Ramos (cell line): ENCODE data around the gene ADAMTS12.

ENCODE experiments used
- in situ Hi-C: fragments of 300-500 bp; cut with MboI; formaldehyde crosslinking; loops from one replicate; pipeline ENCODE4 v1.14.3; 2022; ENCODE audit warnings: low sequenced_read_pairs; ENCODE audit not compliant: unreplicated experiment

ADAMTS12 gene

DNA sequence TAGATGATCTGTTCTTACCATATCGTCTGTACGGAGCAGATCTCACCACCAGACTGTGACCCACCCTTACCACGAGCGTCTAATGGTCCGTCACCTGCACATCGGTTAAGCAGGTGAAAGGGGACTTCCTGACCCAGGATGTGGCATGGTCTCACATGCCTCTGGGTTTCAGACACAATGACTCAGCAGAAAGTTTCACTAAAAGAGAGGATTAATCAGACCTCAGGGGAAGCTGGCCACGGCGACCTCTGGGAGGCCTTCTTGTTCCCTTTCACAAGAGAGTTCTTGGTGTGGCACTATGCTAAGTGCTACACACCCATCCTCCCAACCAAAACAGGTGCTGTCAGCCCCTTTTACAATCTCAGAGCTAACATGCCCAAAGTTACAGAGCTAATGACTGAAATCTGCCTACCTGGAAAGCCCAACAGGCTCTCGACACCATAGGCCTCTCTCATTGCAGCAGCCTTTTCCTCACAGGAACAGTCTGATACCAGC lies 41.6 kb downstream of the ADAMTS12 start:
- in situ Hi-C loops = no loop called here

DNA sequence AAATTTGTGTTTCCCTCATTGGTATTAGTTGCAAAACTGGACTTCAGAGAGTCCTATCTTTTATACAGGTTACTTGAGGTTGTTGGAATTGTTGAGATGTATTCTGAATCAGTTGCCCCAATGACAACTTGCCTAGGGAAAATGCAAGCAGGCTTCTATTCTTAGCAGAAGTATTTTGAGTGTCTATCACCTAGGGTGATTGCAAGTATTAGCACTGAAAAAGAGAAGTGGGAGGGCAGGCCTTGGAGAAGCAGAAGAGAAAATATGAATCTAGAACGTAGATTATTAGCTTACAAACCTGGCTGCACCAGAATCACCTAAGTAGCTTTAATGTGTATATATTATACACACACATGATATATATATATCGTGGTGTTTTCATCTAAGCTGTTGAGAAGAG lies 43.2 kb downstream of the ADAMTS12 start:
- in situ Hi-C loops = no loop called here

DNA sequence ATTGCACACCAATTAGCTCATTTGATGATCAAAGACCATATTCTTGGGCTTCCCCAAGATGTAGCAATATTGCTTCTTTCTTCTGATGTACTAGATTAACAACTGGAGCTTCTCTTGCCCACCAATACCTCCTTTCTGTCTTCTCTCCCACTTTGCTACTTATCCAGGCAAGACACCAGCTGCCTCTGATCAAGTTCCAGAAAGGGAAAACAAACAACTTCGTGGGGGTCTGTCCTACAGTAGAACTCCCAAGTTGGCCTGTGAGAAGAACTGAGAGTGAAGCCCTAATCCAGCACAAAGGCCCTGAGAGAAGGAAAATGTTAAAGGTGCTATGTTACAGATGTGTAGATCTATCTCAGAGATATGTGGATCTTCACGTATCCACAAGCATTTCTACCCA lies 44.9 kb downstream of the ADAMTS12 start:
- in situ Hi-C loops = no loop called here

DNA sequence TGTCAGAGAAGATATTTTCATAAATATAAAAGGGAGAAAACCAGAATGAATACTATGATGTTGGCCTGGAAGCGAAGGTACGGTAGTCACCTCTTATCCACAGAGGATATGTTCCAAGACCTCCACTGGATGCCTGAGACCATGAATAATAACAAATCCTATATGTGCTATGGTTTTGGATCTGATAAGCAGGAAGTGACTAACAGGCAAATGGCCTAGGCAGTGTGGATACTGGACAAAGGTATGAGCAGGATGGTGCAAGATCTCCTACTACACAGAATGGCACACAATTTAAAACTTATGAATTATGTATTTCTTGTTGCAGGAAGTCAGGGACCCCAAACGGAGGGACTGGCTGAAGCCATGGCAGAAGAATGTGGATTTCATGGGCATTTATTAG lies 48.2 kb downstream of the ADAMTS12 start:
- in situ Hi-C loops = no loop called here

DNA sequence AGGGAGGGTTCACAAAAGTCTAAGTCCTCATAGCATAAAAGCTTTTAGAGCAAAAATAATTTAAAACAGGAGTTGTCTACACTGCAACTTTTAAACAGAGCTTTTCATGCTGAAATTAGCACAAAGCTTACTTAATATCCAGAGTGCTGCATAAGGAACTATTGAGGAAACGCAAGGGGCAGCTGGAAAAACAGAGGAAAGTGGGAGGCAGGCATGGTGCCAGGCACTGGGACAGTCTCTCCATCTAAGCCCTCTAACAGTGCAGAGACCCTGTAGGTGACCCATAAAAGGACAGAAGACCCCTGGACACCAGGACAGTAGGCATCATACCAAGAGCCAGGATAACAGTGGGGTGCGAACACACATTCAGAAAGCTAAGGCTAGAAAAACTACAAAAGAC lies 49.3 kb downstream of the ADAMTS12 start:
- in situ Hi-C loops = no loop called here

DNA sequence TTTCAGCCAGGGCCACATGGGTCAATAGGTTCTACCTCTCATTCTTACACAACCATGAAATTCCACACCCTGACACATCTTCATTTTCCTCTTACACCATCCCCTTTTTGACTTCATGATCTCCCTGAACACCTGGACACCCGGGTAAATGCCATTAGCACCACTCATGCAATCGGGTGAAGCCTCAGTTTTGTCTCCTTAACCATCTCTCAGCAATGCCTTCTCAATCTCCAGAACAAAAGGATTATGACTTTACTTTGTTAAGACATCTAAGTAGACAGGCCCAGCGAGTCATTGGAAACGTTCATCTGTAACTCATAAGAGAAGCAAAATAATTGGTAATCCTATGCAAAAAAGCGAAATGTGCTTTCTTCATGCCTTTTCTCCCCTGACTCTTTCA lies 49.9 kb downstream of the ADAMTS12 start:
- in situ Hi-C loops = no loop called here

DNA sequence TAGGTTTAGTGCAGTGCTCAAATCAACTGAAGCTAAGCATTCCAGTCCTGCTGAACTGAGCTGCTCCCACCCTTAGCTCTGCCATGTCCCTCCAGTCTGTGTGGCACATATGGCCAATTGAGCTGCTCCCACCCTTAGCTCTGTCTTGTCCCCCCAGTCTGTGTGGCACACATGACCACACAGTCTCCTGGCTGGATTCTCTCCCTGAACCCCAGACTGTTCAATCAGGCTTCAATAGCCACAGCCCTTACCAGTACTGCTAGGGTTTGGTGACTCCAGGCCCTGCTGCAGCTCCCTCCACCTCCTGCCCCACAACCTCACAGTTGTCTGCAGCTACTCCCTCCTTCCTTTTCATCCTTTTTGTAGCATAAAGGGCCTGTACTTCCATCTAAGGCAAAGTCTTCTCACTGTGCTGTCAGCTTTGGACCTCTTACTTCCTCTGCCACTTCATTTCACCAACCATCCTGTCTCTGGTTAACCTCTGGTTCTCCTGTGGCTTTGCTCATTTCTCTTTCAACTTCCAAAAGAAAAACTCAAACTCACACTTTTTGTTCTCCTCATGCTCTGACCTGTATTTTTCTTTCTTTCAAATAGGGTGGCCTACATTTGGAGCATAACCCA lies 50.8 kb downstream of the ADAMTS12 start:
- in situ Hi-C loops = no loop called here

DNA sequence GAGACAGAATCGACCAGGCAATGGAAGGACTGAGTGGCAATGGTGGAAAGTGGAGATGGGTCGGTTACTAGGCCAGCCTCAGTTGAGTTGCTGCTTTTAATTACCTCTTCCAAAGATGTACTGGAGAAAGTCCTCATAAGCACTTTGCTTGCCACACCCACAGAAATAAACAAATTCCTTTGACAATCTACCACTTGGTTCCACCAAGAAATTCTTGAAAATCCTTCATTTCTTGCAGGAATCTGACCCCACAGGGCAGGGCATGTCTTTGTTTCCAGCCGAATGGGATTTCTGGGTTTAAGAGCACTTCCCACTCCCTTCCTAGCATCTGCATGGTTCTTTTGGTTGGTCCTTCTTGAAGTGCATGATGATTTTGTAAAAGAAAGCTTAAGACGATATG lies 54.5 kb downstream of the ADAMTS12 start:
- in situ Hi-C loops = no loop called here

DNA sequence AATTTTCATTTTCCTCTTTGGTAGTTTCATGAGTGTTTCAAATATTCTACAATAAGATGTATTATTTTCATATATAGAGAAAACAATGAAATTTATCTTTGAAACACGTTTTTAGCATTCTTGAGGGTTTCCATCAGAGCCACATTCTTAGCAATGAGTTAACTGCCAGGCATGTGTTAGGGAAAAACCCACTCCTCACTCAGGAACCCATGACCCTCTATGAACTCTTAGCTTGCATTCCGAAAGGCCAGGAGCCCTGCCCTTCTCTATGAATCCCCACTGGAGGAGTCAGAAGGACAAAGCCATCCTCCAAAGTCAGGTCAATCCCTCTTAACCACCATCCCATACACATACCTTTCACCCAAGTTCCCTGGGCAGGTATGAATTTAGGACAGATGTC lies 57.5 kb downstream of the ADAMTS12 start:
- in situ Hi-C loops = no loop called here

DNA sequence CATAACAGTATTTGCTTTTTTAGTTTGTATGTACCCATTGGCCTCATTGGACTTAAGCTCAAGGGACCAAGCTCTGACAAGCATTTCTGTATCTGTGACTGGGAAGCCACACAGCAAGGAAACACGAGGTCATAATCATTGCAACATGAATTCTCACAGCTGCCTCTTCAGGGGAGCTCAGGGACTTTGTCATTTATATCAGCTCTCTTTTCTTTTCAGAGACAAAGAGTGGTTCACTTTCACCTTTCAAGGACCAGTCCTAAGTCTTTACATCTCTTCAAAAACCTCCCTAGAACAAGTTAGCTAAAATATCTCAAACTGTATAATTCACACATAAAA lies 58.6 kb downstream of the ADAMTS12 start:
- in situ Hi-C loops = no loop called here

DNA sequence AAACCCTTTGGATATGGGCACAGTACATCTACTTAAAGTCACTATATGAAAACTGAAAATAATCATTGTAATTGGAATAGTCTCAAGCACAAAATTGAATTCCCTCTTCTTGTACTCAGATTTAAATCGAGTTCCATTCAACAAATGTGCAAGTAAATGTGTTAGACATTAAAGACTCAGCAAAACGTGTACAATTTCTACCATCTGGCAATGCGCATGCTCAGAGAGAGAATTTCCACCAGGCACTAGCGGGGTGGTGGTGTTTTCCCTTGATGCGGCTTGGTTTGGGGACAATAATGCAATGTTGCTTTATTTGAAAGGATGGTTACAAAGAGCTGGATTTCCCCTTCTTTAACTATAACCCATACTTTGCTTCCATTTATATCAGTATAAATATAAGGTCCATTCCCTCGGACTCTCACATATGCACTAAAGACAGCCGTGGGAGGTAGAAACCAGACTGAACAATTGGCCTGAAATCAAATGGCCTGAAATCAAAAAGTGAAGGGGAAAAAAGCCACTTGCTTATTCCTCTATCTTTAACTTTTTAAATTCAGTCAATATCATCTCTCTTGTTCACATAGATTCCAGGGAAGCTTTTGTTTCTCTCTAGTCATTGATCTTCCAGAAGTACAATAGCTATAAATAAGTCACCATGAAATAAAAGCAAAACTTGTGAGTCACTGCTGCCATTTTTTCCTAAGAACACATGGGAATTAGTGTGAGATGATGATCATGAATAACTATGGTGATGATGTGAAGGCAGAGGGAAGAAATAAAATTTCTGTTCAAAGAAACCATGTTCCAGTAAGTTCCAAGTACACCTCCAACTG lies 59.2 kb downstream of the ADAMTS12 start:
- in situ Hi-C loops = no loop called here

DNA sequence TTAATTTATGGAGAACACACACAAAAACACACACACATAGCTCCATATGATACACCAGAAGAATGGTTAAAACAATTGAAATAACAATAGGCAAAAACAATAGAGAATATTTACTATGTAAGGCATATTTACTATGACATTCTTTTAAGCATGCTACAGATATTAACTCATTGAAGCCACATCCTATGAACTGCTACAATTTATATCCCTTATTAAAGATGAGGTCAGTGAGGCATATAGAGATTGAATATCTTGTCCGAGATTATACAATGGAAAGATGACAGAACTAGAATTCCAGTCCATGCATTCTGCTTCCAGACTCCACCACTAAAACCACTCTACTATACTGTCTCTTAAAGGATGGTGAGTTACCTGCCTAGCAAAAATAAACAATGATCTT lies 60.7 kb downstream of the ADAMTS12 start:
- in situ Hi-C loops = no loop called here

DNA sequence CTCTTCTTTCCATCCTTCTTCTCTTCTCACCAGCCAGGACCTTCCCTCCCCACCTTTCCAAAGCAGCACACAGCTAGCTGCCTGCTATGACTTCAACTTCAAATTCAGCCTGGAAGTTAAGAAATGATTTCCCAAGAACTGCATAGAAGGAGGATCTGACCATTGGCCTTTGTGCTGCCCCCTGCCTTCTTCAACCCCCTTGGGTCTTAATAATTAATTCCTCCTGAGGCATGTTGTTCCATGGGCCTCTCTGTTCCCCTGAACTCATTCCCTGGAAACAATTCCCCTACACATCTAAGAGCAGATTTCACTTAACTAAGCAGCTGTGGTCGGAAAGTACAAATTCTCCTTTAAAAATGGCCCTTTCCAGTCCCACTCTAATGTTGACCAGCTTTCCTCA lies 62.4 kb downstream of the ADAMTS12 start:
- in situ Hi-C loops = no loop called here

DNA sequence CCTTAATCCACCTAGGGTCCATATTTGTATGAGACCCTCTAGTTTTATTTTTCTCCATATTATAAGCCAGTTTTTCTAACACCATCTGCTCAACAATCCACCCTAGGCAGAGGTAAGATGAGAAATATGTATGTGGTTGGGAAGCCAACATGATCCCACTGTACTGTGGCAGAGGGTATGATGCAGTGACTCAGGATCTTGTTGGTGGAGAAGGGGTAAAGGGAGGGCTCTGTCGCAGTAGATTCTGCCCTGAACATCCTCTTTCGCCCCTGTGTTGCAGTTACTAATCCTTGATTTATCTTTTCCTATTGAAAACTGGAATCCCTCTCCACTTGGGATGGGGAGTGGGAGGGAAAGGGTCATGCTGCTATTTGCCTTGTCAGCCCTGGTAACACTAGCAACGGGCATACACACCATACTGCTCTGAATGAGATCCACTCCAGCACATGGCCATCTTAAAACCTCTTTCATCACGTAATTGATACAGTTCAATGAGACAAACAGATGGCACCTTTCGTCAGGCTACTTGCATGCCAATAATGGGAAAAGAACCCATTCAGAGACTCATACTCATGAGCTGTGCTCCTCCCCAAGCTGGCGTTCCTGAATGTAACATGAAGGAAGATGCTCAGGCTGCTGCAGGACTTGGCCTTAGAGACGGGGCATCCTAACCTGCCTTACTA lies 63.0 kb downstream of the ADAMTS12 start:
- in situ Hi-C loops = no loop called here

DNA sequence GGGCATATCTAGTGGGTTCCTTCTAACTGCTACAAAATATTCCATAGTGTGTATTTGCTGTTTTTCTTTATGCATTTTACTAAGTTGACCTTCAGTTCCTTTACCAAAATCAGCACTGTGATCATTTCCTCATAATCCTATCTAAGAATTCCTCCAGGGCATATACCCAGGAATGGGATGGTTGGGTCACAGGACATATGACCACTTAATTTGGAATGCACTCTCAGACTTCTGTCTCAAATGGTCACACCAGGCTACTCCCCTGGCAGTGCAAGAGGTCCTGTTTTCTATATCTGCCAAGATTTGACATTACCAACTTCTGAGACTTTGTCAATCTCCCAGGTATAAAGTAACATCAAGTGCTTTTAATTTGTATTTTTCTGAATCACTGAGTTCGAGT lies 63.9 kb downstream of the ADAMTS12 start:
- in situ Hi-C loops = no loop called here

DNA sequence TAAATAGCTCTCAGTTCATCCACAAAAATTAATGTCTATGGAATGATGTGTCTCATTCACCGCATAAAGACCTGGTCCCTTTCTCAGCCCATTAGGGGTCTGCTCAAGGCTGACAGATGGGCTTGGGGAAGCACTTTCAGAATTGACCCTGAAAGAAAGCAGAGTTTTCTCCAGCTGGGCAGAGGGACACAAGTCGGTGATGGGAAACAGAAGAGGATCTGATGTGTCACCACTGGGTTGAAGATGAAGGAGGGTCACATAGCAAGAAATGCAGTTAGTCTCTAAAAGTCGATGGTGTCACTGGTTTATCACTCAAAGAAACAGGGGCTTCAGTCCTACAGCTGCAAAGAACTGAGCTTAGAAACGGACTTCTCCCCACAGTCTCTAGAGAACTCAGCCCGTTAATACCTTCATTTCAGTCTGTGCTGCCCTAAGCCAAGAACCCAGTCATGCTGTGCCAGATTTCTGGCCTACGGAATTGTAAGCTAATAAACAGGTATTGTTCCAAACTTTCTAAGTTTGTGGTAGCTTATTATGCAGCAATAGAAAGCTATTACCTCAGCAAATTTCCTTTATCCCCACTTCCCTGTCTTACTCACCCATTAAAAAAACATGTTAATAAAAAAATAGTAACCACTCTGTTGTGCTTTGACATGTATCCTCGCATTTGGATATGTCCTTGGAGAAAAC lies 64.6 kb downstream of the ADAMTS12 start:
- in situ Hi-C loops = no loop called here

DNA sequence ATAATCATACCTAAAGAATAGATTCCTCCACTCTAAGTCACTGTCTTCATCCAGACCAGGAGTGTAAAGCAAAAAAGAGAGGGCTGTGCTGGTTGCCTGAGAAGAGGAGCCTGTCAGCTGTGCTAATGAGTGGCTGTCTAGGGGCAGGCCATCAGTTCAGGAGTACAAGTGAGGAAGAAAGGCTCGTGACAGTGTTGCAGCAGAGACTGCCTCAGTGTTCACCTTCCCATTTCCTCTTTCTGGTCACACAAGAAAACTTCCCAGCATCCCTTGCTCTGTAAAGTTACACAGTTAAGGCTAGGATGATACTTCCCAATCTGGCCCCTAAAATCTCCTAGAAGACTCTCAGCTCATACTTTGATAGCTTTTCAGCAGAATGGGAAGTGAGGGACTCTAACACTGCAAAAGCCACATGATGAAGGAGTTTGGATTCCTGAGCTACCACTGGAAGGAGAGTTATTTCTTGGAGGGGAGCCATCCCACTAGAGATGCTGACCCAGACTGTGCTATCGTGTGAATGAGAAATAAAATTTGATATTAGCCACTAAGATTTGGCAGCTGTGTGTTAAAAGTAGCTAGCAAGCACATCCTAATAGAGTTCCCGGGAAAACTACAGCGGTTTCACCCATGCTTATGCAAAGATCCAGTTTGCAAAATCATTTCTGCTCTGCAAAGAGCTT lies 67.1 kb downstream of the ADAMTS12 start:
- in situ Hi-C loops = no loop called here

DNA sequence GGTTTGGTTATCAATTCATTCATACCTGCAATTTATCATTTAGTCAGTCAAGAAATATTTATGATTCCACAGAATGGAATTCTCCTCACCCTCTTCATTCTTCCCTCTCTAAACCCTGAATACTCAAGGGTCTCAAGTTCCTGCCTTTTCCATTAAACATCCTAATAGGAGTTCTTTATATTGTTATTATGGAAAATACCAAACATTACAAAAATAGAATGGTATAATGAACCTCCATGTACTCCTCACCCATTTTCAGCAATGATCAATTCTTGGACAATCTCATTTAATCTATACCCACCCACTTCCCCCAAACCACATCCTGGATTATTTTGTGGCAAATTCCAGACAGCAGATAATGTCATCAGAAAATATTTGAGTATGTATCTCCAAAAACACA lies 74.5 kb downstream of the ADAMTS12 start:
- in situ Hi-C loops = no loop called here

DNA sequence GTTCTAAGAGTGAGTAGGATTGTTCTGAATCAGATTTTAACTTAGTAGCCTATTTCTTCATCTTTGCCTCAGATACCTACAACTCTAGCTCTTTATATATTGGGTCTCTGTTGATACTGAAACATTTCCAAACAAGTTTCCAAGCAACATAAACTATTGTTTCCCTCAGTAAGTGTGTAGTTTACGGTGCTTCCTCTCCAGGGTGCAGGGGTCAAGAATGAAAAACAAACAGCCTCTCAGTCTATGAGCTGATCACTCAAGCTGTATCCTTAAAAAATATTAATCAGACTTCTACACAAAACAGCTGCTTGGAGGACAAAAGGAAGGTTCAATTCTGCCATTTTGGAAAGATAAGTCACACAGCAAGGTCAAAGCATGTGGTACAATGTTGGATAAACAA lies 75.0 kb downstream of the ADAMTS12 start:
- in situ Hi-C loops = no loop called here

DNA sequence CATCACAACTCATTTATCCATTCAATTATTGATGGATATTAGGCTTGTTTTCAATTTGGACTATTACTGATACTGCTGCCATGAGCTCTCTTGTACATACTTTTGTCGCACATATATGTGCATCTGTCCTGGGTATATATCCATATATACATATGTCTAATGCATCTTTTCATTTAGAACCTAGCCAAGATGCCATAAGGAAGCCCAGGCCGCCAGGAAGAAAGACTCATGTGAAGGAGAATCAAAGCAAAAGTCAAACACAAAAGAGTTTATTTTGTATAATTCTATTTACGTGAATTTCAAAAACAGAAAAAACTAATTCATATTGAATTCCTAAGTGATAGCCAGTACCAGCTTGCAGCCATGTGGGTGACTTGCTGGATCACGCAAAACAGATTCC lies 79.0 kb downstream of the ADAMTS12 start:
- in situ Hi-C loops = no loop called here
